Spleen (tissue), 7 donors: ENCODE data around the gene FAM216B.
"Not testable (repeated sequence)": the region's sequence is repeated elsewhere in the genome, so short reads cannot be mapped to it uniquely, and the experiment has no call there.

Experiments used
- POLR2A ChIP-seq, 3 donors: fragments of 450-650 bp; IDR thresholded peaks; one replicate each; pipeline ENCODE4 v1.5.1; 2017; ENCODE audit warnings: antibody characterized with exemption in 3 of 3, mild to moderate bottlenecking in 1 of 3
- POLR2AphosphoS5 ChIP-seq, 3 donors: sonication (generic); formaldehyde crosslinking; IDR thresholded peaks; one replicate each; pipeline ENCODE4 v1.5.1; 2017; ENCODE audit warnings: antibody characterized with exemption in 3 of 3
- TF ChIP-seq, protein P1 (sequence below), 11 experiments: fragments of 200-600 bp in 7 of 11; fragments of 450-650 bp in 4 of 11; sonication (generic) in 4 of 11; IDR thresholded peaks in 8 of 11; conservative IDR thresholded peaks in 3 of 11; 1 replicate in 7 of 11; 2 replicates in 4 of 11; pipeline versions ENCODE4 v1.4.0 to v1.8.0; 2016 to 2021; ENCODE audit warnings: antibody characterized with exemption in 11 of 11, inconsistent platforms in 4 of 11, mild to moderate bottlenecking in 1 of 11
- donor health status: DM: no; HTN: no; CAD: no; lungs with moderate emphysema.
- donor health status: DM: no; HTN: no; CAD: no.
- donor health status: DM: no; HTN: no; CAD: no.

DNA sequence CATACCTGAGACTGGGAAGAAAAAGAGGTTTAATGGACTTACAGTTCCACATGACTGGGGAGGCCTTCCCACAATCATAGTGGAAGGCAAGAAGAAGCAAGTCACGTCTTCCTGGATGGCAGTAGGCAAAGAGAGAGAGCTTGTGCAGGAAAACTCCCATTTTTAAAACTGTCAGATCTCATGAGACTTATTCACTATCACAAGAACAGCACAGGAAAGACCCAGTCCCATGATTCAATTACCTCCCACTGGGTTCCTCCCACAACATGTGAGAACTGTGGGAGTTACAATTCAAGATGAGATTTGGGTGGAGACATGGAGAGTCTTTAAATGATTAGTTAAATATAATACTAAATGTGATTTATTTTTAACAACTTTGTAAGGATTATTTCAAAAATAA lies 38.3 kb downstream of the FAM216B start:
- TF ChIP-seq, protein P1, sequence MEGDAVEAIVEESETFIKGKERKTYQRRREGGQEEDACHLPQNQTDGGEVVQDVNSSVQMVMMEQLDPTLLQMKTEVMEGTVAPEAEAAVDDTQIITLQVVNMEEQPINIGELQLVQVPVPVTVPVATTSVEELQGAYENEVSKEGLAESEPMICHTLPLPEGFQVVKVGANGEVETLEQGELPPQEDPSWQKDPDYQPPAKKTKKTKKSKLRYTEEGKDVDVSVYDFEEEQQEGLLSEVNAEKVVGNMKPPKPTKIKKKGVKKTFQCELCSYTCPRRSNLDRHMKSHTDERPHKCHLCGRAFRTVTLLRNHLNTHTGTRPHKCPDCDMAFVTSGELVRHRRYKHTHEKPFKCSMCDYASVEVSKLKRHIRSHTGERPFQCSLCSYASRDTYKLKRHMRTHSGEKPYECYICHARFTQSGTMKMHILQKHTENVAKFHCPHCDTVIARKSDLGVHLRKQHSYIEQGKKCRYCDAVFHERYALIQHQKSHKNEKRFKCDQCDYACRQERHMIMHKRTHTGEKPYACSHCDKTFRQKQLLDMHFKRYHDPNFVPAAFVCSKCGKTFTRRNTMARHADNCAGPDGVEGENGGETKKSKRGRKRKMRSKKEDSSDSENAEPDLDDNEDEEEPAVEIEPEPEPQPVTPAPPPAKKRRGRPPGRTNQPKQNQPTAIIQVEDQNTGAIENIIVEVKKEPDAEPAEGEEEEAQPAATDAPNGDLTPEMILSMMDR (IDR thresholded peaks at IDR 0.05 in 8 of 11, conservative IDR thresholded peaks at IDR 0.05 in 3 of 11), result not testable (repeated sequence)
- not testable (repeated sequence) for TF ChIP-seq POLR2A, POLR2AphosphoS5 (IDR thresholded peaks at IDR 0.05)
